GM12892 (cell line): ENCODE measurements around the gene CYP17A1.

Source experiments
- POLR2A ChIP-seq: IDR thresholded peaks from 2 replicates; pipeline ENCODE4 v1.6.1; 2011; ENCODE audit warnings: low read depth, low read length, control low read depth
- TAF1 ChIP-seq: IDR thresholded peaks from 2 replicates; pipeline ENCODE4 v1.6.1; 2011; ENCODE audit warnings: low read depth, mild to moderate bottlenecking, control low read depth, low read length, borderline replicate concordance

DNA sequence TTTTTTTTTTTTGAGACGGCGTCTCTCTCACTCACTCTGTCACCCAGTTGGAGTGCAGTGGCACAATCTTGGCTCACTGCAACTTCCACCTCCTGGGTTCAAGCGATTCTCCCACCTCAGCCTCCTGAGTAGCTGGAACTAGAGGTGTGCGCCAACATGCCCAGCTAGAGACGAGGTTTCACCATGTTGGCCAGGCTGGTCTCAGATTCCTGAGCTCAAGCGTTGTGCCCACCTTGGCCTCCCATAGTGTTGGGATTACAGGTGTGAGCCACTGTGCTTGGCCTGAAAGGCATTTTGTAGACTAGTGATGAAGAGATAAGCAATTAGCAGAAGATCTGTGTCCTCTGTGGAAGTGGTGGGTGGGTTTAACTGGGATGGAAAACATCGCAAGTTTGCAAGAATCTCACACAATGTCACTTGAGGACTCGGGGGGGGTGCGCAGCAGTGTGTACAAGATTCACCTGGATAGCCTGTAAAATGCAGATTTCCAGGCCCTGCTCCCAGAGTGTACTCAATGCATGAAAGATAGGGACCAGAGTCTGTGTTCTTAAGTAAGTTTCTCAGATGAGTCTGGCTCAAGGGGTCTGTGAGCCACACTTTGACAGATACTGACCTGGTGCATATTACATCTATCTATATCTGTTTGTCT lies 10.9 kb downstream of the CYP17A1 start:
- TF ChIP-seq TAF1: no peak
- no peak for TF ChIP-seq POLR2A
